Smooth muscle cell (in vitro differentiated cells): Measurements from ENCODE around the gene MAGEA11. TPM values are rescaled to one million over a fixed set of nuclear protein-coding genes. Genes with fewer than 3 reads are reported as not detected.
"Not testable (repeated sequence)": the region's sequence is repeated elsewhere in the genome, so short reads cannot be mapped to it uniquely, and the experiment has no call there.

Experiments used
- DNase-seq: peaks from one replicate; lab custom pipeline; 2025; ENCODE audit not compliant: unreplicated experiment; lab: John Stamatoyannopoulos, UW
- H2AFZ ChIP-seq: fragments of 200-600 bp; sonication (generic); 2 replicates; pipeline ENCODE4 v1.6.0; 2016; ENCODE audit warnings: antibody characterized with exemption, low read depth, mild to moderate bottlenecking
- H3F3A ChIP-seq: fragments of 200-600 bp; sonication (generic); 2 replicates; pipeline ENCODE4 v1.6.0; 2017; ENCODE audit warnings: antibody characterized with exemption, low read depth
- H3K27ac ChIP-seq: fragments of 200-600 bp; sonication (generic); 2 replicates; pipeline ENCODE4 v1.5.1; 2016; ENCODE audit warnings: low read depth, mild to moderate bottlenecking
- H3K27me3 ChIP-seq: fragments of 200-600 bp; sonication (generic); 2 replicates; pipeline ENCODE4 v1.6.1; 2016; ENCODE audit warnings: low read depth, mild to moderate bottlenecking
- H3K36me3 ChIP-seq: fragments of 200-600 bp; sonication (generic); 2 replicates; pipeline ENCODE4 v1.5.1; 2016; ENCODE audit warnings: low read depth
- H3K4me1 ChIP-seq: fragments of 200-600 bp; sonication (generic); 2 replicates; pipeline ENCODE4 v1.5.1; 2016; ENCODE audit warnings: low read depth
- H3K4me2 ChIP-seq: fragments of 200-600 bp; sonication (generic); 2 replicates; pipeline ENCODE4 v1.6.0; 2016; ENCODE audit warnings: mild to moderate bottlenecking
- H3K4me3 ChIP-seq: fragments of 200-600 bp; sonication (generic); 2 replicates; pipeline ENCODE4 v1.5.1; 2016; ENCODE audit warnings: mild to moderate bottlenecking
- H3K79me2 ChIP-seq: fragments of 200-600 bp; sonication (generic); 2 replicates; pipeline ENCODE4 v1.6.0; 2016; ENCODE audit warnings: low read depth, mild to moderate bottlenecking
- H3K9ac ChIP-seq: fragments of 200-600 bp; sonication (generic); 2 replicates; pipeline ENCODE4 v1.6.0; 2016; ENCODE audit warnings: low read depth
- H3K9me3 ChIP-seq: fragments of 200-600 bp; sonication (generic); replicated peaks from 2 replicates; pipeline ENCODE4 v1.5.1; 2016; ENCODE audit warnings: low read depth
- H4K20me1 ChIP-seq: fragments of 200-600 bp; sonication (generic); 2 replicates; pipeline ENCODE4 v1.6.0; 2016; ENCODE audit warnings: low read depth
- CTCF ChIP-seq: fragments of 200-600 bp; sonication (generic); IDR thresholded peaks from 2 replicates; pipeline ENCODE4 v1.5.1; 2017; ENCODE audit warnings: borderline replicate concordance, mild to moderate bottlenecking, antibody characterized with exemption; ENCODE audit not compliant: insufficient read depth, poor library complexity, severe bottlenecking
- WGBS: methylation state at CpG from one replicate; pipeline ENCODE4 v1.1.7; 2016; ENCODE audit warnings: low lambda C conversion rate; 5-methylcytosine and 5-hydroxymethylcytosine counted together
- polyA plus RNA-seq: library from polyadenylated mRNA; unstranded; fragments of >200 nt; fragmentation: Nextera tagmentation; extraction: Ambion mirVana; gene quantifications from 2 replicates; pipeline ENCODE4 v1.2.1, GENCODE V29; 2016
- total RNA-seq: library from RNA; depleted of rRNA; stranded (reverse); fragments of >200 nt; gene quantifications from 2 replicates; pipeline ENCODE4 v1.2.3, GENCODE V29; 2014

The MAGEA11 gene
- total and polyA plus RNA-seq, 2 experiments from 2014 or later: not detected

GRCh38 chrX:149687991-149688390, 23.9 kb upstream of the MAGEA11 start:
- Histone ChIP-seq H3K79me2 (no peaks in the 10 kb centered on the region), H3K4me2 (no peak overlapping the region), H3K4me3 (no peak overlapping the region), H4K20me1 (no peaks in the 10 kb centered on the region), H3K4me1 (peaks cover 3% of the 10 kb centered on the region), H3K9me3 (no peaks in the 10 kb centered on the region), H3F3A (no peaks in the 10 kb centered on the region), H3K27ac (no peak overlapping the region), H3K9ac (no peak overlapping the region), H3K36me3 (no peaks in the 10 kb centered on the region), H2AFZ (no peak overlapping the region), H3K27me3 (no peaks in the 10 kb centered on the region)
- no peak for TF ChIP-seq CTCF
- no peak for DNase-seq

- 67% methylated on average over 1 of the region's 1 CpG for WGBS
- Histone ChIP-seq H3K27me3 (no peaks in the 10 kb centered on the region), H3K9ac (no peak overlapping the region), H3F3A (no peaks in the 10 kb centered on the region), H3K9me3 (no peaks in the 10 kb centered on the region), H3K36me3 (no peaks in the 10 kb centered on the region), H4K20me1 (no peaks in the 10 kb centered on the region), H2AFZ (no peak overlapping the region), H3K4me2 (no peak overlapping the region), H3K79me2 (no peaks in the 10 kb centered on the region), H3K27ac (no peak overlapping the region), H3K4me3 (no peak overlapping the region), H3K4me1 (peaks cover 3% of the 10 kb centered on the region)
- TF ChIP-seq CTCF: no peak
- no peak for DNase-seq
These were observed 23.3 kb upstream of the MAGEA11 start for GRCh38 chrX:149688552-149688951.

GRCh38 chrX:149691794-149692193, 20.1 kb upstream of the MAGEA11 start:
- no peak for TF ChIP-seq CTCF
- no peak overlapping the region for H3K9ac ChIP-seq
- DNase-seq: no peak
- H3K79me2 ChIP-seq: no peaks in the 10 kb centered on the region
- H3K4me3 ChIP-seq: no peak overlapping the region
- 80% methylated on average over 1 of the region's 1 CpG for WGBS
- no peaks in the 10 kb centered on the region for H4K20me1 ChIP-seq
- H3K27ac ChIP-seq: no peak overlapping the region
- H3K27me3 ChIP-seq: no peaks in the 10 kb centered on the region
- no peaks in the 10 kb centered on the region for H3K36me3 ChIP-seq
- H2AFZ ChIP-seq: no peak overlapping the region
- no peaks in the 10 kb centered on the region for H3K9me3 ChIP-seq
- H3K4me2 ChIP-seq: no peak overlapping the region
- no peaks in the 10 kb centered on the region for H3K4me1 ChIP-seq
- H3F3A ChIP-seq: no peaks in the 10 kb centered on the region

- not testable (repeated sequence) for H3F3A ChIP-seq, H3K9ac ChIP-seq, H3K9me3 ChIP-seq, DNase-seq, H4K20me1 ChIP-seq, H3K79me2 ChIP-seq, H3K4me3 ChIP-seq, H3K36me3 ChIP-seq, H3K27me3 ChIP-seq, H3K27ac ChIP-seq, H3K4me2 ChIP-seq, H2AFZ ChIP-seq, H3K4me1 ChIP-seq
- WGBS: 60% methylated on average over 6 of the region's 6 CpGs
These were observed 19.1 kb upstream of the MAGEA11 start for GRCh38 chrX:149692686-149693272.
